Endothelial cell of umbilical vein (primary cell): ENCODE measurements around the gene MAN1A1. TPM values are rescaled to one million over a fixed set of nuclear protein-coding genes. Genes with fewer than 3 reads are reported as not detected.

Source experiments
- BruUV-seq: library from RNA; stranded (reverse); fragments of 400-500 nt; replicated peaks from 2 replicates; lab custom pipeline; 2021; lab: Mats Ljungman, UMichigan
- CTCF ChIA-PET: fragments of 300-600, 350-600 bp; sonication (Branson Sonifier 250); formaldehyde crosslinking; loops from one replicate; lab custom pipeline; 2021; ENCODE audit warnings: antibody characterized with exemption, inconsistent platforms; lab: Charles Lee
- POLR2A ChIA-PET: fragments of 300-600, 350-600 bp; sonication (Branson Sonifier 250); formaldehyde crosslinking; loops from one replicate; lab custom pipeline; 2021; ENCODE audit warnings: antibody characterized with exemption, inconsistent platforms; lab: Charles Lee
- DNase-seq: peaks from one replicate; pipeline ENCODE4 v3.0.0-alpha.2; 2011; ENCODE audit warnings: low read depth, low spot score
- FAIRE-seq: peaks from 2 replicates; lab custom pipeline; 2011; peaks lifted over from hg19 to GRCh38; lab: Jason Lieb, UNC
- H2AFZ ChIP-seq: 2 replicates; pipeline ENCODE4 v1.6.0; 2012; ENCODE audit warnings: low read depth, low read length, control low read depth, inconsistent platforms
- H3K27ac ChIP-seq: 2 replicates; pipeline ENCODE4 v1.5.1; 2011; ENCODE audit warnings: low read depth, mild to moderate bottlenecking, control low read depth, low read length, moderate library complexity; ENCODE audit not compliant: insufficient read depth
- H3K27me3 ChIP-seq, 2 experiments: 2 replicates each; pipeline versions ENCODE4 v1.6.0 to v1.6.1; 2011; ENCODE audit warnings: low read length in 2 of 2, mixed read lengths in 1 of 2; ENCODE audit not compliant: control insufficient read depth in 2 of 2, insufficient read depth in 2 of 2
- H3K36me3 ChIP-seq, 2 experiments: 2 replicates in 1 of 2; 3 replicates in 1 of 2; pipeline ENCODE4 v1.5.1; 2011; ENCODE audit warnings: low read length in 2 of 2, mild to moderate bottlenecking in 1 of 2, moderate library complexity in 1 of 2; ENCODE audit not compliant: control insufficient read depth in 2 of 2, insufficient read depth in 2 of 2; ENCODE audit errors: extremely low read depth in 1 of 2
- H3K4me1 ChIP-seq: 3 replicates; pipeline ENCODE4 v1.5.1; 2011; ENCODE audit warnings: mild to moderate bottlenecking, low read length; ENCODE audit not compliant: control insufficient read depth, insufficient read depth; ENCODE audit errors: extremely low read depth
- H3K4me2 ChIP-seq: 2 replicates; pipeline ENCODE4 v1.6.1; 2011; ENCODE audit warnings: low read length, control low read depth, mixed read lengths; ENCODE audit not compliant: insufficient read depth
- H3K4me3 ChIP-seq, 3 experiments: fragments of 200-600 bp in 1 of 3; sonication (generic), shearing (Covaris generic) in 1 of 3; replicated peaks in 1 of 3; 2 replicates each; pipeline ENCODE4 v1.5.1; 2011 to 2016; ENCODE audit warnings: control low read depth in 3 of 3, low read length in 3 of 3, mild to moderate bottlenecking in 2 of 3, inconsistent platforms in 1 of 3, low read depth in 1 of 3, moderate library complexity in 1 of 3; ENCODE audit not compliant: insufficient read depth in 1 of 3
- H3K79me2 ChIP-seq: 2 replicates; pipeline ENCODE4 v1.6.0; 2012; ENCODE audit warnings: low read length, inconsistent platforms; ENCODE audit not compliant: control insufficient read depth, insufficient read depth
- H3K9ac ChIP-seq: replicated peaks from 2 replicates; pipeline ENCODE3; 2011; ENCODE audit warnings: low read length, control low read depth; ENCODE audit not compliant: insufficient read depth; ENCODE audit errors: extremely low read depth
- H3K9me1 ChIP-seq: replicated peaks from 3 replicates; pipeline ENCODE4 v1.6.0; 2011; ENCODE audit warnings: mild to moderate bottlenecking, low read length; ENCODE audit not compliant: control insufficient read depth, insufficient read depth; ENCODE audit errors: extremely low read depth
- H3K9me3 ChIP-seq: replicated peaks from 2 replicates; pipeline ENCODE4 v1.5.1; 2012; ENCODE audit warnings: low read length, inconsistent platforms; ENCODE audit not compliant: control insufficient read depth, insufficient read depth
- H4K20me1 ChIP-seq: replicated peaks from 2 replicates; pipeline ENCODE3; 2011; ENCODE audit warnings: mild to moderate bottlenecking, low read length; ENCODE audit not compliant: control insufficient read depth, insufficient read depth; ENCODE audit errors: extremely low read depth
- EZH2 ChIP-seq: IDR thresholded peaks from 2 replicates; pipeline ENCODE4 v1.6.1; 2012; ENCODE audit warnings: borderline replicate concordance, low read depth, mild to moderate bottlenecking, moderate library complexity, low read length, inconsistent platforms; ENCODE audit not compliant: severe bottlenecking
- FOS ChIP-seq: IDR thresholded peaks from 2 replicates; pipeline ENCODE4 v1.6.1; 2011; ENCODE audit warnings: mild to moderate bottlenecking, low read length, moderate library complexity, borderline replicate concordance; ENCODE audit not compliant: insufficient read depth
- GATA2 ChIP-seq: IDR thresholded peaks from 2 replicates; pipeline ENCODE4 v1.7.0; 2011; ENCODE audit warnings: low read depth, mild to moderate bottlenecking, moderate library complexity, mixed read lengths, low read length; ENCODE audit not compliant: insufficient read length, insufficient read depth
- JUN ChIP-seq: IDR thresholded peaks from 2 replicates; pipeline ENCODE4 v1.6.1; 2011; ENCODE audit warnings: borderline replicate concordance, low read depth; ENCODE audit not compliant: insufficient read length, insufficient read depth
- MAX ChIP-seq: IDR thresholded peaks from 2 replicates; pipeline ENCODE4 v1.6.1; 2011; ENCODE audit not compliant: insufficient read depth, insufficient read length
- MYC ChIP-seq: IDR thresholded peaks from one replicate; pipeline ENCODE4 v1.6.1; 2011; ENCODE audit warnings: mild to moderate bottlenecking, low read depth, low read length
- POLR2A ChIP-seq: IDR thresholded peaks from 2 replicates; pipeline ENCODE4 v1.6.1; 2012; ENCODE audit warnings: low read depth, mild to moderate bottlenecking, control low read depth, low read length
- POLR2AphosphoS5 ChIP-seq: IDR thresholded peaks from 2 replicates; pipeline ENCODE4 v1.6.1; 2012; ENCODE audit warnings: low read depth, mild to moderate bottlenecking, control low read depth, low read length, moderate library complexity; ENCODE audit not compliant: insufficient read depth
- dilution Hi-C: fragments of 300-500 bp; cut with MboI; formaldehyde crosslinking; loops from one replicate; pipeline ENCODE4 v1.15.0; 2019; ENCODE audit warnings: low sequenced_read_pairs; ENCODE audit not compliant: extremely low pct_ligation_motif_present
- intact Hi-C: fragments of 100-400 bp; cut with micrococcal nuclease; formaldehyde crosslinking; loops from one replicate; pipeline ENCODE4 v1.10.0; 2022
- polyA plus RNA-seq, 4 experiments: library from polyadenylated mRNA; depleted of rRNA in 3 of 4; stranded (reverse) in 3 of 4; unstranded in 1 of 4; fragments of >200 nt; gene quantifications; 2 replicates each; pipeline versions ENCODE4 v1.2.1 to v1.2.3, GENCODE V29; 2011 to 2012; ENCODE audit warnings: missing spikeins in 1 of 4
- total RNA-seq: library from RNA; stranded (reverse); gene quantifications from 2 replicates; pipeline ENCODE4 v1.2.3, GENCODE V29; 2021
- TF ChIP-seq, protein P1 (sequence below), 2 donors: IDR thresholded peaks; 1 replicate in 1 of 2; 2 replicates in 1 of 2; pipeline ENCODE4 v1.5.1; 2011; ENCODE audit warnings: low read length in 2 of 2, mild to moderate bottlenecking in 2 of 2, moderate library complexity in 2 of 2, control low read depth in 1 of 2, inconsistent platforms in 1 of 2, low read depth in 1 of 2; ENCODE audit not compliant: insufficient read depth in 1 of 2; ENCODE audit errors: extremely low read depth in 1 of 2

The MAN1A1 gene
- total and polyA plus RNA-seq, 2 donors (not counting 3 experiments of a cell fraction or from before 2014, with no cell fraction given): 3.3 to 12.9 TPM

DNA sequence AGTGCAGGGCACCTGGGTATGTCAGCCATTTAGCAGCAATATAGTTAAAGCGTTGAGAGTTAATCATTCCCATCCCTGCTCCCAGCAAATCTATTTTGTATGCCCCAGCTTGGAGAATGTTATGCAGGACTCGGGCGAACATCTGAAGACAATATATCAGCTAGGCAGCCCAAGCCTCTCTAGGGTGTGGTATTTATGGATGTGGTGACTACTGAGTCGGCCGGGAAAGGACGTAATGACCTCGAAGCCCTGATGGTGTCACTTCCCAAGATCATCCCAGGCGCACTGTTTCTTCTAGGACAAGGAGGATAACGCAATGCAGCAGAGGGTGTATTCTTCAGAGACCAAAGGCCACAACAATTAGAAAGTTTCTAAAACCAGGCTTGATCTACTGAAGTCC, 207.5 kb downstream of the MAN1A1 start:
- H3K4me1 ChIP-seq: peaks cover 17% of the 10 kb centered on the region
- BruUV-seq: no TSS peak
- H3K36me3 ChIP-seq: no peaks in the 10 kb centered on the region
- no peak overlapping the region for H3K9ac ChIP-seq
- intact Hi-C loops: no loop called here
- CTCF ChIA-PET: interaction anchor here (1.0 kb wide), 1 partner anchor 12 kb away, joined by 3 read pairs; no protein-coding TSS in a partner anchor
- no peaks in the 10 kb centered on the region for H3K27me3 ChIP-seq
- H3K27ac ChIP-seq: no peak overlapping the region
- dilution Hi-C loops: no loop called here
- H3K4me3 ChIP-seq: no peak overlapping the region
- TF ChIP-seq FOS (no peak), GATA2 (no peak), POLR2A (no peak), POLR2AphosphoS5 (no peak), MAX (no peak), JUN (no peak), EZH2 (no peak), MYC (no peak)
- TF ChIP-seq, protein P1, sequence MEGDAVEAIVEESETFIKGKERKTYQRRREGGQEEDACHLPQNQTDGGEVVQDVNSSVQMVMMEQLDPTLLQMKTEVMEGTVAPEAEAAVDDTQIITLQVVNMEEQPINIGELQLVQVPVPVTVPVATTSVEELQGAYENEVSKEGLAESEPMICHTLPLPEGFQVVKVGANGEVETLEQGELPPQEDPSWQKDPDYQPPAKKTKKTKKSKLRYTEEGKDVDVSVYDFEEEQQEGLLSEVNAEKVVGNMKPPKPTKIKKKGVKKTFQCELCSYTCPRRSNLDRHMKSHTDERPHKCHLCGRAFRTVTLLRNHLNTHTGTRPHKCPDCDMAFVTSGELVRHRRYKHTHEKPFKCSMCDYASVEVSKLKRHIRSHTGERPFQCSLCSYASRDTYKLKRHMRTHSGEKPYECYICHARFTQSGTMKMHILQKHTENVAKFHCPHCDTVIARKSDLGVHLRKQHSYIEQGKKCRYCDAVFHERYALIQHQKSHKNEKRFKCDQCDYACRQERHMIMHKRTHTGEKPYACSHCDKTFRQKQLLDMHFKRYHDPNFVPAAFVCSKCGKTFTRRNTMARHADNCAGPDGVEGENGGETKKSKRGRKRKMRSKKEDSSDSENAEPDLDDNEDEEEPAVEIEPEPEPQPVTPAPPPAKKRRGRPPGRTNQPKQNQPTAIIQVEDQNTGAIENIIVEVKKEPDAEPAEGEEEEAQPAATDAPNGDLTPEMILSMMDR (IDR thresholded peaks at IDR 0.05; ENCODE audit: extremely low read depth in 1 of 2, insufficient read depth in 1 of 2, low read depth in 1 of 2, low read length in 2 of 2): no peak
- POLR2A ChIA-PET: no interaction called here
- no peak for DNase-seq
- no peak overlapping the region for H2AFZ ChIP-seq
- no peaks in the 10 kb centered on the region for H3K79me2 ChIP-seq
- H3K4me2 ChIP-seq: no peak overlapping the region
- FAIRE-seq: no peak
- H3K9me1 ChIP-seq: no peaks in the 10 kb centered on the region
- H4K20me1 ChIP-seq: no peaks in the 10 kb centered on the region
- no peaks in the 10 kb centered on the region for H3K9me3 ChIP-seq
